SU-DHL-6 (cell line): Measurements from ENCODE around the gene BICDL2.
"Not testable (repeated sequence)": the region's sequence is repeated elsewhere in the genome, so short reads cannot be mapped to it uniquely, and the experiment has no call there.

Experiments
- H2AFZ ChIP-seq: fragments of 200-600 bp; sonication (generic); 2 replicates; pipeline ENCODE4 v1.6.1; 2014; ENCODE audit warnings: low read depth, mild to moderate bottlenecking, moderate library complexity, mixed read lengths, antibody characterized with exemption, low read length; ENCODE audit not compliant: severe bottlenecking
- H3F3A ChIP-seq: fragments of 200-600 bp; shearing (Covaris generic); 2 replicates; pipeline ENCODE4 v1.6.0; 2016; ENCODE audit warnings: antibody characterized with exemption, mild to moderate bottlenecking; ENCODE audit not compliant: insufficient read depth
- H3K27ac ChIP-seq: fragments of 200-600 bp; sonication (generic); 2 replicates; pipeline ENCODE4 v1.5.1; 2016; ENCODE audit warnings: low read depth, mild to moderate bottlenecking, low read length, moderate library complexity, mixed read lengths
- H3K27me3 ChIP-seq: fragments of 200-600 bp; sonication (generic), shearing (Covaris generic); 2 replicates; pipeline ENCODE4 v1.6.0; 2014; ENCODE audit warnings: mild to moderate bottlenecking, low read length
- H3K36me3 ChIP-seq: fragments of 200-600 bp; sonication (generic); 2 replicates; pipeline ENCODE4 v1.6.1; 2014; ENCODE audit warnings: mild to moderate bottlenecking, low read length, mixed read lengths
- H3K4me2 ChIP-seq: fragments of 300-600, 200-600 bp; shearing (Covaris generic), sonication (generic); 2 replicates; pipeline ENCODE4 v1.6.0; 2014; ENCODE audit warnings: low read length, low read depth, mild to moderate bottlenecking; ENCODE audit not compliant: poor library complexity, severe bottlenecking
- H3K4me3 ChIP-seq: fragments of 200-600 bp; sonication (generic); 2 replicates; pipeline ENCODE4 v1.5.1; 2014; ENCODE audit warnings: antibody characterized with exemption, low read length, mild to moderate bottlenecking, mixed read lengths; ENCODE audit not compliant: insufficient read depth, poor library complexity, severe bottlenecking
- H3K79me2 ChIP-seq: fragments of 200-600 bp; sonication (generic); 2 replicates; pipeline ENCODE4 v1.6.1; 2014; ENCODE audit warnings: mild to moderate bottlenecking, low read length, moderate library complexity; ENCODE audit not compliant: insufficient read depth
- H3K9ac ChIP-seq: fragments of 200-600 bp; sonication (generic); 2 replicates; pipeline ENCODE4 v1.7.0; 2014; ENCODE audit warnings: mild to moderate bottlenecking, low read length
- H3K9me2 ChIP-seq: fragments of 200-600 bp; sonication (generic); replicated peaks from 2 replicates; pipeline ENCODE4 v1.6.1; 2014; ENCODE audit warnings: low read length; ENCODE audit not compliant: insufficient read depth
- H3K9me3 ChIP-seq: fragments of 200-600 bp; sonication (generic); 2 replicates; pipeline ENCODE4 v1.6.1; 2014; ENCODE audit warnings: low read length, mixed read lengths; ENCODE audit not compliant: insufficient read depth
- H4K20me1 ChIP-seq: fragments of 200-600 bp; sonication (generic); 2 replicates; pipeline ENCODE4 v1.6.1; 2014; ENCODE audit warnings: low read depth, mild to moderate bottlenecking, antibody characterized with exemption, low read length, moderate library complexity, mixed read lengths
- CTCF ChIP-seq: fragments of 200-600 bp; sonication (generic); IDR thresholded peaks from one replicate; pipeline ENCODE4 v1.5.1; 2017; ENCODE audit warnings: antibody characterized with exemption, mild to moderate bottlenecking, low read length, moderate library complexity; ENCODE audit not compliant: insufficient read depth, poor library complexity, severe bottlenecking
- EZH2phosphoT487 ChIP-seq: fragments of 200-600 bp; sonication (generic), shearing (Covaris generic); conservative IDR thresholded peaks from 2 replicates; pipeline ENCODE4 v1.6.1; 2018; ENCODE audit warnings: mild to moderate bottlenecking, antibody characterized with exemption, low read length, moderate library complexity, mixed read lengths

BICDL2 gene

GRCh38 chr16:3076577-3076976 lies 39.8 kb upstream of the BICDL2 start:
- H2AFZ ChIP-seq, result no peak overlapping the region
- H3K9me2 ChIP-seq, result no peaks in the 10 kb centered on the region
- H4K20me1 ChIP-seq, result no peaks in the 10 kb centered on the region
- H3K27ac ChIP-seq, result peak overlapping the region; percentile 97
- H3K36me3 ChIP-seq, result no peaks in the 10 kb centered on the region
- TF ChIP-seq EZH2phosphoT487 (no peak), CTCF (no peak)
- peaks cover 24% of the 10 kb centered on the region; the same call in 1 of the 2 replicates for H3F3A ChIP-seq
- peak overlapping the region; percentile 78 for H3K4me2 ChIP-seq
- H3K79me2 ChIP-seq, result no peaks in the 10 kb centered on the region
- H3K9me3 ChIP-seq, result no peaks in the 10 kb centered on the region; the same call in 1 of the 2 replicates
- H3K27me3 ChIP-seq, result no peaks in the 10 kb centered on the region
- peak overlapping the region; percentile 4 for H3K4me3 ChIP-seq
- H3K9ac ChIP-seq, result peak overlapping the region; percentile 50

GRCh38 chr16:3075946-3076345 lies 39.2 kb upstream of the BICDL2 start:
- Histone ChIP-seq H3K27ac (peak overlapping the region; percentile 97), H3F3A (peaks cover 24% of the 10 kb centered on the region; the same call in 1 of the 2 replicates), H3K9ac (peak overlapping the region; percentile 50), H3K4me3 (peak overlapping the region; percentile 4), H3K4me2 (peak overlapping the region; percentile 78)
- H4K20me1 ChIP-seq, H2AFZ ChIP-seq, H3K27me3 ChIP-seq, H3K79me2 ChIP-seq, H3K9me2 ChIP-seq, H3K9me3 ChIP-seq, H3K36me3 ChIP-seq: not testable (repeated sequence)

- no peaks in the 10 kb centered on the region for H3K9me2 ChIP-seq
- H3K9ac ChIP-seq, result peak overlapping the region; percentile 50
- H3K27ac ChIP-seq, result peak overlapping the region; percentile 97
- TF ChIP-seq CTCF (no peak), EZH2phosphoT487 (no peak)
- peak overlapping the region; percentile 78 for H3K4me2 ChIP-seq
- no peaks in the 10 kb centered on the region; the same call in 1 of the 2 replicates for H3K9me3 ChIP-seq
- no peaks in the 10 kb centered on the region for H4K20me1 ChIP-seq
- peaks cover 24% of the 10 kb centered on the region; the same call in 1 of the 2 replicates for H3F3A ChIP-seq
- H3K79me2 ChIP-seq, result no peaks in the 10 kb centered on the region
- H3K36me3 ChIP-seq, result no peaks in the 10 kb centered on the region
- H3K27me3 ChIP-seq, result no peaks in the 10 kb centered on the region
- no peak overlapping the region for H3K4me3 ChIP-seq
- H2AFZ ChIP-seq, result peak overlapping the region; percentile 18
Measured at GRCh38 chr16:3075523-3075915, 38.8 kb upstream of the BICDL2 start.

GRCh38 chr16:3074860-3075522 lies 38.2 kb upstream of the BICDL2 start:
- H3K4me2 ChIP-seq, result peak overlapping the region; percentile 78
- TF ChIP-seq CTCF, result no peak
- no peak for TF ChIP-seq EZH2phosphoT487
- H3K9me3 ChIP-seq, result no peaks in the 10 kb centered on the region; the same call in 1 of the 2 replicates
- H3K9ac ChIP-seq, result peak overlapping the region; percentile 50
- no peaks in the 10 kb centered on the region for H4K20me1 ChIP-seq
- peak overlapping the region; percentile 97 for H3K27ac ChIP-seq
- H2AFZ ChIP-seq, result peak overlapping the region; percentile 18
- no peaks in the 10 kb centered on the region for H3K9me2 ChIP-seq
- peaks cover 24% of the 10 kb centered on the region; the same call in 1 of the 2 replicates for H3F3A ChIP-seq
- peak overlapping the region; percentile 43 for H3K4me3 ChIP-seq
- H3K27me3 ChIP-seq, result no peaks in the 10 kb centered on the region
- no peaks in the 10 kb centered on the region for H3K36me3 ChIP-seq
- no peaks in the 10 kb centered on the region for H3K79me2 ChIP-seq
